GM19023 (cell line): ENCODE measurements around the gene BHMT.

Experiments used
- ATAC-seq: cut with Tn5 transposase; IDR thresholded peaks from one replicate; pipeline ENCODE4 v1.9.1; 2021; ENCODE audit warnings: mild to moderate bottlenecking, moderate library complexity; ENCODE audit not compliant: unreplicated experiment

Gene BHMT, protein sequence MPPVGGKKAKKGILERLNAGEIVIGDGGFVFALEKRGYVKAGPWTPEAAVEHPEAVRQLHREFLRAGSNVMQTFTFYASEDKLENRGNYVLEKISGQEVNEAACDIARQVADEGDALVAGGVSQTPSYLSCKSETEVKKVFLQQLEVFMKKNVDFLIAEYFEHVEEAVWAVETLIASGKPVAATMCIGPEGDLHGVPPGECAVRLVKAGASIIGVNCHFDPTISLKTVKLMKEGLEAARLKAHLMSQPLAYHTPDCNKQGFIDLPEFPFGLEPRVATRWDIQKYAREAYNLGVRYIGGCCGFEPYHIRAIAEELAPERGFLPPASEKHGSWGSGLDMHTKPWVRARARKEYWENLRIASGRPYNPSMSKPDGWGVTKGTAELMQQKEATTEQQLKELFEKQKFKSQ

DNA sequence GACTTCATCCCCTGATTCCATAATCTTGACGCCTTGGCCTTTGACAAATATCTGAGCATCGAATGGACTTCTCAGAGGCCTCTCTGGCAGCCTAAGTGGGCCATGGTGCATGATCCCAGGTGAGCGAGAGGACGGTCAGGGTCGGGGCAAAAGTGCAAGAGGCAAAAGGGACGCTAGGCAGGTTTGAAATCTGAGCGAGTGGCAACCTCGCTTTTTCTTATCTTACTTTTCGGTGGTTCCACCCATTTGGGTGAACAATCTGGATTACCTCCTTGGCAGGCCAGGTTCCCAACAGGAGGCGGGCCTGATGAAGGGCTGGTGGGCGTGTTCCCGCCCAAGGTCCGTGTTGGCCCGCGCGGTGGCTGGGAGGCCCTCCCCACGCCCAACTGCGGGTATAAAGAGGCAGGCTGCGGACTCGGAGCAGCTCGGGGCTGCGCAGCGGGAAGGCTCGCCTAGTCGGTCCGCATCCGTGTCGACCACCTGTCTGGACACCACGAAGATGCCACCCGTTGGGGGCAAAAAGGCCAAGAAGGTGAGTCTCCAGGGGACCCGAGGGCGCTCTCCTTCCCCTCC lies at the start of gene BHMT:
Gene BHMT (plus strand): TSS at position 423 of the 573 bp plus-strand sequence. CDS start 77 bp downstream, at position 500.
- ATAC-seq, result no peak

DNA sequence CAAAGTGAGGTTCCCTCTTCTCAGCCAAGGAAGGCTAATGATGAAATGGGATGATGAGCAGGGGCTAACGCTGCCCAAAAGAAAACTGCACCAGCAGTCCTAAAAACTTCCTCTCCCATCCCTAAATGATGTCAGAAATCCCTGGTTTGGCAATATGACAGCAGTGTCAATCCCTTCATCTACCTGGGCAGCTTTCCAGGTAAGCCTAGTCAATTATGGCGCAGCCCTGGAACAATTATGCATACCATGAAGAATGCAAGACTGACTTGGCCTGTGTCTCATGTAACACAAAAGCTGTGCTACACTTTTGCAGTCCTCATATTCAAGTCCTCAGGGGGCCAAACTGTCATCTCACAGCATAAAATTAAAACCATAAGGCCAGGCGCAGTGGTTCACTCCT lies 49.2 kb upstream of the BHMT start:
- ATAC-seq, result no peak

DNA sequence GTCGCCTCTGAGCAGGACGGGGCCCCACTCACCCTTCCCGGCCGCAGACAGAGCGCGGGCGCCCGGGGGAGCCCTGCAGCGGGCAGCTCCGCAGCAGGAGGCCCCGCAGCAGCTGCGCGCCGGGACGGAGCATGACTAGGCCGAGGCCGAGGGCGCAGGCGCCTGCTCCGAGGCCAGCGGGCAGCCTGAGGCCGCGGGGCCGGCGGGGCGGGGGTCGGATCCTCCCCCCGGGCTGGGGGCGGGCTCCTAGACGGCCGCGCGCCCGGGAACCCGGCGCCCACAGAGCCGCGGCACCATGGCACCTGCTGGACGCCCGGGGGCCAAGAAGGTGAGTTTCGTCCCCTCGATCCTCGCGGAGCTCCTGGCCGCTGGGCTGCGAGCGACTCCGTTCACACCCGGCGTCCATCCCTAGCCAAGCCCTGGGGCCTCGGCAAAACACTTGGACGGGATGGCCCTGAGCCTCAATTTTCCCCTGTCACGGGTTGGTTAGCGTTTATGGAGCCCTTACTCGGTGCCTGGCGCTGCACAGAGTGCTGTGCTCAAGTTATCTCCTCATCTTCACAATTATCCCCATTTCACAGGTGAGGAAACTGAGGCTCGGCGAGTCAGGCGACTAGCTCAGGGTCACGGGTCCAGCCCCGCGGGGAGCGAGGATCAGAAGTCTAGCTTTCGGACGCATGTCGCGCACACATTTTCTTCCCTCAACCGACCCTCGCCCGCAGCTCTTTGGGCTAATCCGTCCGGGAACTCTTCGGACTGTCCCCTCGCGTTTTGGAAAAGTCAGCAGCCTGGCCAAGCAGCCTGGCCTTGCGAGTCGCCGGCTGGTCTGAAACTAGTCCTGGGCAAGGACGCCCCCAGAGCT lies 41.9 kb upstream of the BHMT start, which contains the start of the genes BHMT2 and DMGDH:
Gene BHMT2 (plus strand): TSS at position 280 of the 862 bp plus-strand sequence. CDS start 16 bp downstream, at position 296.
Gene DMGDH (minus strand): TSS at position 187 of the 862 bp plus-strand sequence. CDS start 54 bp downstream, at position 133.
- ATAC-seq, result no peak

DNA sequence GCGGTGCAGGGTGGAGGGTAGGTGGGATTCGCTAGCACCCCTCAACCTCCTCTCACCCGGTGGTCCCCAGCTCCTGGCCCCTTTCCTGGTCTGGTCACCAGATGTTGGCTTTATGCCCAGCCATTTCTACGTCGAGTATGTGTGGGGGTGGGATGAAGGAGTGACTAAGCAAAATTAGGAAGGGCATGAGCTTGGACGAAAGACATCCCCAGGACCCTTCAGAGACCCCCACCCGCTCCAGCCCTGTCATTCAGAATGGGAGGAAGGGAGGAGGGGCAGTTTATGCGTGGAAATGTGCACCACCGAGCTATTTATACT lies 41.3 kb upstream of the BHMT start:
- no peak for ATAC-seq

DNA sequence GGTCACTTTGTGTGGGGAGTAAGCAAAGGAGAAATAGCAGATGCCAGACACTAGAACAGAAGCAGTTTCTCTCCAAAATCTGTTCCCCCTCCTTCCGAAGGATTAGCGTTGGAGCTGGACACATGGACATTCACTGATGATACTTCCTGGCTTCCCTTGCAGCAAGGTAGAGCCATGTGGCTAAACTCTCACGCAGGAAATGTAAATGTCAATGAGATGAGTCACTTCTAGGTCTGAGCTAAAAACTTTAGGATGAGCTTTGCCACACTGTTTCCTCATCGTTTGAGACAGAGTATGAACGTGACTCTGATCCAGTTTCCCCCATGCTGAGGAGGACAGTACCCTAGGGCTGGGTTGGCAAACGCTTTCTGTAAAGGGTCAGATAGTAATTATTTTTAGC lies 37.0 kb upstream of the BHMT start:
- ATAC-seq, result no peak

DNA sequence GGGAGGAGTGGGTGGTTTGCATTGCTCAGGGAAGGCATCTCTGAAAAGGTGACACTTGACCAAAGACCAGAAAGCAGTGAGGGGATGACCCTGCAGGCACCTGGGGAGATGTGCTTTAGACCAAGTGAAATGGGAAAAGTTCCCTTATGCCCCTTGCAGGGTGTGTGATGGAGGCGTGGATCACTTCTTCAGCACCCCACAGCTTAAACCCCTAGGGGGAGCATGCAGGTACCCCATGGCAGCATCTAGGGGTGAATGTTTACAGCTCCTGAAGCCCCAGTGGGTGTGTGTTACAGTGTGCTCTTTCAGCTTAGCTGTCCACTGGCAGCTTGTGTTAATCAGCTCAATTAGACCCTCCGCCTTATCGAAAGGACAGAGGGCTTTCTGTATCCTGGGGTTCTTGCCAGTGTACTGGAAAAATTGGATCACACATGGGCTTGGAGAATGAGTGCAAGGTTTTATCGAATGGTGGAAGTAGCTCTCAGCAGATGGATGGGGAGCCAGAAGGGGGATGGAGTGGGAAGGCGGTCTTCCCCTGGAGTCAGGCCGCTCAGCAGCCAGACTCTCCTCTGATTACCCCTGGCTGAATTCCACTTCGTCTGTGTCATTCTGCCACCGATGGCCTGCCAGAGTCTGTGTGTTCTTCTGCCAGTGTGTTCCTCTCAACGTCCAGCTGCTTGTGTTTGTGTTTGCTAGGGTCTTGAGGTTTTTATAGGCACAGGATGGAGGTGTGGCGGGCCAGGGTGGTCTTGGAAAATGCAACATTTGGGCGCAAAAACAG lies 35.8 kb upstream of the BHMT start:
- ATAC-seq, result no peak

DNA sequence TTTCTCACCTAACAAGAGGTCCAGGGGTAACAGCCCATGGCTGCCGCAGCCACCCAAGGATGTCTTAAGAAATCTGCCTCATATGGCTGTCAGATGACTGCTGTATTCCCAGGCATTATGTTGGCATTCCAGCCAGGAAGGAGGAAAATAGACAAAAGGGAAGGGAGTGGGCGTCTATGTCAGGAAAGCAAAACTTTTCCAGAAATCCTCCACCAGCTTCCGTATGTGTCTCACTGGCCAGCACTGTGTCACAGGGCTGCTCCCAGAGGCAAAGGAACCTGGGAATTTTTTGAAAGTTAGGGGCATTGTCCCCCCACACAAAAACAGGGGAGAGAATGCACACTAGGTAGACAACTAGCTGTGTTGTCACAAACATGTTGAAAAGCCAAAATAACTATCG lies 34.8 kb upstream of the BHMT start:
- no peak for ATAC-seq

DNA sequence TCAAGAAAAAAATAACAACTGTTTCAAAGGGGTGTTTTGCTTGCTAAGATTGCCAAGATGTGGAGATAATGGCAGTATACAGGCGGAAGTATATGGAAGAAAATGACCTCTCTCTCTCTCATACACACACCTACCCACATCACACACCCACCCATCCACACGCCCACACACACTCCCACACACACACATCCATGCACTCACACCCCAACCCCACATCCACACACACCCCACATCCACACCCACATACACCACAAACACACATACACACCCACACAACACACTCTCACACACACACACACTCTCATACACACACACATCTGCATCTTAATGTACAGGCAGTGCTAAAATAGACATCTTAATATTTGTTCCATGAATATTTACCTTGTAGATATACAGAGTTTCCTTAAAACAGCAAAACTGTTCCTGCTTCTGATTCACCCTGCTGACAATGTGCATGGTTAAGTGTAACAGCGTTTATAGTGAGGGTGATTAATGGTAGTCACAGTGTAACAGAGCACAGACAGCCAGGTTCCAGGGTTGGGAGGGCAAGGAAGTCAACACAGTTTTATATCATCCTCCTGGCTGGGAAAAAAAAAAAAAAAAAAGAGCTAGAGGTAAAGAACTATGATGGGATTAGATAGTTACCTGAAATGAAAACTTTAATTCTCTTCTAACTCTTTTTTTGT lies 33.8 kb upstream of the BHMT start:
- ATAC-seq, result no peak

DNA sequence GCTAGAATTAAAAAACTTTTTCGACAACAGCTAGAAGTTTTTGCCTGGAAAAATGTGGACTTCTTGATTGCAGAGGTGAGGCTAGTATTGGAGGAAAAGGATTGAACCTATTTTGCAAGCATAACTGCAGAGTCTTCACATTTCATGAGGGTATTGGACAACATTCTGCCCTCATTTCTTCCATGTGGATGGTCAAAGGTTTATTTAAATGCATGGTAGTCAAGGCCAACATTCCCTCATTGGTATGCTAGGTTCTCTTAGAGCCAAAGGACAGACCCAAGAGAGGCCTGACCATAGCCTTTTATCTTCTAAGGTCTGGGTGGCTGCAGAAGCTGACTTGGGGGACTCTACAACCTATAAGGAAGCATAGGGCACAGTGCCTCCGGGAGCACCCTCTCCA lies 30.8 kb upstream of the BHMT start:
- ATAC-seq, result no peak

DNA sequence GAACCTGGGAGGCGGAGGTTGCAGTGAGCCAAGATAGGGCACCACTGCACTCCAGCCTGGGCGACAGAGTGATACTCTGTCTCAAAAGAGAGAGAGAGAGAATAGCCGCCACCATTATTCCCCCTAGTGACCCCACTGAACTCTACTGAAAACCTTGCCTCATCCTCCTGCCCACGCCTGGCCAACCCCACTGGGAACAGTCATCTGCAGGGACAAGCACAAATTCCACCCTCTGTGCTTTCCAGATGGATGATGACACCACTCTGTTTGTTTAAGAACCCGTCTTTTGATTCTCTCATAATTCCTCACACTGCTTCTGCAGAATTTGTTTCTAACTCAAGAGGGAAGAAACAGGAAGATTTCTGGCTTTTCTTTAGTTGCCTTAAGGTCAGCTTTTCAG lies 29.8 kb upstream of the BHMT start:
- ATAC-seq, result no peak

DNA sequence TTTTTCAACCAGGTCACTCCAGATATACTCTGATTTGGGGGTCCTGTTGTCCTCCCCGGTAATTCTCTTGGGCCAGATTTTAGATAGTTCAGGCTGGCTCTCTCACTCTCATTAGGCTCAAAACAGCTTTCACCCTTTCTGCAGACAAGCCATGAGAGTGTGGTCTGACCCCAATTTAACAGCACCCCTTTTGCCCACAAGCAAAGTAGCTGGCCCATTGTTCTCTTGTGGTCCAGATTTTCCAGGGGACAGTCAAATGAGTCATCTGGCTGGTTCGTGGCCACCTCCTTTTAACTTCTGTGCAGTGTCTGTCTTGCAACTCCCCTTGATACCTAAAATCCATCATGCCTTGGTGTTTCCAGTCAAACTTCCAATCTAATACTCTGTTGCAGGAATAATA lies 25.5 kb upstream of the BHMT start:
- ATAC-seq, result no peak

DNA sequence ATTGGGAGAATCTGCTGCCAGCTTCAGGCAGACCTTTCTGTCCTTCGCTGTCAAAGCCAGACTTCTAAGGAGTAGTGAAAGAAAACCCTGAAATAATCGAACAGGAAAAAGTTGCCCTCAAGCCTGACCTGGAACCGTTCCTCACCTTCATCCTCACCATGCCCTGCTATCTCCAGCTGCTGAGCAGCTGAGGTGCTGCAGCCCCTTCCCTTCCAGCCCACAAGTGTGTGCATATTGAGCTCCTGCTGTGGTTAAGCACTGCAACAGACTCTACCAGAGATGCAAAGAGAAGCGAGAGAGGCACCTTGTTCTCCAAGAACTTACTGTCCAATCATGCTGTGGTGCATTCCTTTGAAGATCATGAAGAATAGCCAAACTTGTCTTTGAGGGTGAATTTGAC lies 23.1 kb upstream of the BHMT start:
- ATAC-seq, result no peak

DNA sequence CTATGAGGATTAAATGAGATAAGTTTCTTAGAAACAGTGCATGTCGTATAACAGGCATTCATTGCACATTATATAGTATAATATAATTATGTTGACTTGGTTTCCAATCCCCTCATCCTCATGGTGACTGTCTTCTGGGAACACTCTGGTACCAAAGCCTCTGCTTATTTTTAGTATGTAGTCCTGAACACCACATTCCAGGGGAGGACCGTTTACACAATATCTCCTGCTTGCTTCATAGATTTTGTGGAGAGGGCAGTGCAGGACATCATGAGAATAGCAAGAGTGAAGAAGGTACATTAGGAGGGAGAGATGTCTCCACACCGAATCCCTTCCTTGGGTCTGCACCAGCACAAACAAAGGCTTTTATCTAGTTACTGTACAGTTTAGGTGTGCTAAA lies 20.5 kb upstream of the BHMT start:
- ATAC-seq, result no peak

DNA sequence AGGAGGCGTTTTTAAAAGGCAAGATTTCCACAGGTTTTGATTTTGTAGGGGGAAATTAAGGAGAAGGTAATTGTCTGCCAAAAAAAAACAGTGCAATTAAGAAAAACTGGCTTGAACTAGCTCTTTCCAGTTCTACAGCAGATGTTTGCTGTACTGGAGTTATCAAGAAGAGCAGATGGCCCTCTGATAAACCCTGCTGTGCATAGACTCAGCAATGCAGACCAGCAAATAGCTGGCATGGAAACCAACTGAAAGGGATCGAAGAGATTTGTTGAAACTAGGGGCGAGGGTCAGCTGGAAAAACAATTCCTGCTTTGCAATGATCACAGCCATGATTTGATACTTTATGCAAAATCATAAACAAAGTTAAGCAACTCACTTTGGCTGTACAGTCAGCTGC lies 17.8 kb upstream of the BHMT start:
- no peak for ATAC-seq

DNA sequence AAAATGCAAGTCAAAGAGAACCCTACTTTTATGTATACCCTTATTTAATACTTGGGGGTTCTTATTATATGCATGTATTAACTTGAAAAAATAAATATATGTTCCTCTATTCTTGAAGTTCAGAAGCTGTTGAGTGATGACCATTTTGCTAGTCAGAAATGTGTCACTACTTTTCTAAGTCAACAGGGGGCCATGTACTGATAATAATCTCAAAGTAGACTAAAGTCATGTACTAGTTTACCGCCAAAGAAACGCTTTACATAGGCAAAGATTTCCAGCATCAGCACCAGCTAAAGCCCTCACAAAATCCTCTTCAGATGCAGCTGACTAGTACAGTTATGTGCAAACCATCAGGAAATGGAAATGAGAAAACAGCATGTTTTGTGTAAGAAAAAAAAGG lies 5.7 kb upstream of the BHMT start:
- ATAC-seq, result no peak

DNA sequence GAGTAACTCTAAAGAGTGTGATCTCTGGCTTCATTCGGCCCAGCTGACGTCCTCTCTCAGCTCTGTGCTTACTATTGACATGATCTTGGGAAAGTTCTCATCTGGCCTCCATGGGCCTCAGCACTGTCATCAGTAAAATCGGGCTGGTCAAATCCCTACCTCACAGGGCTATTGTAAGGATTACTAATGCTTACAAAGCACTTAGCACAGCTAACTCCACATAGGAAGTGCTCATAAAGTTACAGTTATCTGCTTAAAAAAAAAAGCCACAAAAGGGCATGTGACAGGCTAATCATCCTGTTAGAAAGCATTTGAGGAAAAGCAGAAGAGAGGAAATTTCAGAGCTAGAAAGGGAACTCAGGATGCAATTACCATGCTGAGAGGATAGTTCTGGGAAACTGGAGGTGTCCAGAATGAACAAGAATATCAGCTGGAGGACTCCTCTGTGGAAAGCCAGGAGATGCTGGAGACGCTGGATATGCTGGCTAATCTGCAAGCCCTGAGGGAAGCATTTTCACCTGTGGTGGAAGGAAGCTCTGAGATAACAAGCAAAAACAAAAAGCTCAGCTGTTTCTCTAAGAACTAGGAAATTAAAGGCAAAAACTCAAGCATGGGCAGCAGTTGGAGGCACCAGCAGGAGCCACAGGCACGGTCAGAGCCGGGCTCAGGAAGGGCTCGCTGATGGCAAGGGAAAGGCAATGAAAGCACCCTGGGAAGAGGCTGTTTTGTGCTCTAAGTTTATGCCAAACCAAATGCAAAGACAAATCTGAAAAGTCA lies 4.4 kb upstream of the BHMT start:
- ATAC-seq, result no peak

DNA sequence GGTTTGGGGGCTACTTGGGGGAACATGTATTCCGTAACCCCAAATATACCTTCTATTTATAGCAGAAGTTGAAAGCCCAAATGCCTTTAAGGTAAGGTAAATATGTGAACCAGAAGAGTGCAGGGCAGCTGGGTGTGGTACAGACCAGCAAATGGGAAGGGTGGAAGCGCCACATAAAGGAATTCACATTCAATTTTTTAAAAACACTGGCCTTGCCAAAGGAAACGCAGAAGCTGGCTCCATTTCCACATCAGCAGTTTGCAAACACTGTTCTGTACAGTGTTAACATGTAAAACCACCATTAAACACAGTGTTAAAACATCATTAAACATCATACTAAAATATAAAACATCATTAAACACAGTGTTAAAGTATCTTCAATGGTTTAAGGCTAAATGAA lies 3.5 kb upstream of the BHMT start:
- no peak for ATAC-seq

DNA sequence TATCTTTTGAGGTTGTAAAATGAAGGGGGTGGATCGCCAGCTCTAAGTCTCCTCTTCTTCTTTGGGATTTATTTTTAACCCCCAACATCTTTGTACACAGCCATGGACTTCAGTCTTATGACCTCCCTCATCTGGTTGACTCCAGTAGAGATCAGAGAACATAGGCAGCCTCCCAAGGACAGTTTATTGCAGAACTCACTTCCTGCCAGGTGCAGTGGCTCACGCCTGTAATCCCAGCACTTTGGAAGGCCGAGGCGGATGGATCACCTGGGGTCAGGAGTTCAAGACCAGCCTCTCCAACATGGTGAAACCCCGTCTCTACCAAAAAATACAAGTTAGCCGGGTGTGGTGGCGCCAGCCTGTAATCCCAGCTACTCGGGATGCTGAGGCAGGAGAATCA lies 2.8 kb upstream of the BHMT start:
- ATAC-seq, result no peak
